NCI-H1048 (cell line): ENCODE data around the gene LRRC72.
"Not testable (repeated sequence)": the region's sequence is repeated elsewhere in the genome, so short reads cannot be mapped to it uniquely, and the experiment has no call there.

Experiments used
- DNase-seq: peaks from one replicate; lab custom pipeline; 2025; lab: John Stamatoyannopoulos, UW

Gene LRRC72

DNA sequence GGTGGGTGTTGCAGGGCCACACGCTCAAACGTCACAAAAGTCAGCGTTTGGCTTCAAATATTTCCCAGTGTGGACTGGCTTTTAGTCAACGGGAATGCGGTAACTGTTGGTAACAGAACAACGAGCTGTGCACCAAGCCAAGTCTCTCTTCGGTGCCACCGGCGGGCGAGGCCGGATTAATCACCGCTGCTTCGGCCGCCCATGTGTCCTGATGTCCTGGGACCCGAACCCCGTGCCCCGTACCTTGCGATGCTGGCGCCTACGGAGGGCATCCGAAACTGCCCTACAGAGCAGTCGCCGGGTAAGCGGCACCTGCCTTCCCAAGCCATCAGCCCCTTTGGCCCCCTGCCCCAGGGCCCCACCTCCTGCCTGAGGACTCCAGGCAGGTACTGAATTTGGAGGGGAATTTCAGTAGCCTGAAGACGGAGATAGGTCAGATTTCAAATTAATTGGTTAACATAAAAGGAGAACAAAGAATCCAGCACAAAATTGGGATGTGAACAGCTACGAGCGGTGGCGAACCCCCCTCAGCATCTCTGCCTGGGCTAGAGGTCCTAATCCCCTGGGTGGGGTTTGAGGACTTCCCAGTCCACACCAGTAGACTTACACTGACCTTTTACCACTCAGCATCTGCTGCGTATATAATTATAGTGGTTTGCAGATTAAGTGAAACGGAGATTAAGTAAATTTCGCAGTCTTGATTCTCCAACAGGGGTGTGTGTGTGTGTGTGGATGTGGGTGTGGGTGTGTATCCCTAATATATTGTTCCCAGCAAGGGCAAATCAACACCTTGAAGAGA, at the start of gene LRRC72:
LRRC72 (plus strand) TSS at position 84 of the 799 bp plus-strand sequence; CDS start at position 212, 128 bp downstream.
- no peak for DNase-seq

DNA sequence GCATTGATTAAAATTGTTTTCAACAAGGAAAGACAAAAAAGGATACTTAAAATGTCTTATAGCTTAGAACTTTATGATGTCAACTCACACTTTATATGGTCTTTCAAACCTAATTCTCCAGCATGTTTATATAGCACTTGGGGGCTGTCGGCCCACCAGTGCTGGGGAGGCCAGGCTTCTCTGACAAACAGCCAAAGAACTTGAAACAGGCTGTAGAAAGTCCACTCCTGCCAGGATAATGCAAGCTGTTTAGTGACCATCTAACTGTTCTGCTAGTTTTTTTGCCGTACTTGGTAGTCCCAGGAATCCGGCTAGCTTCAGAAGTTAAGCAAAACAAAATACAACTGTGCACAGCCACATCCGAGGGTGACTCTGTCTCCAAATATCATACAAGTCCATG, 47.5 kb upstream of the LRRC72 start:
- DNase-seq = no peak

DNA sequence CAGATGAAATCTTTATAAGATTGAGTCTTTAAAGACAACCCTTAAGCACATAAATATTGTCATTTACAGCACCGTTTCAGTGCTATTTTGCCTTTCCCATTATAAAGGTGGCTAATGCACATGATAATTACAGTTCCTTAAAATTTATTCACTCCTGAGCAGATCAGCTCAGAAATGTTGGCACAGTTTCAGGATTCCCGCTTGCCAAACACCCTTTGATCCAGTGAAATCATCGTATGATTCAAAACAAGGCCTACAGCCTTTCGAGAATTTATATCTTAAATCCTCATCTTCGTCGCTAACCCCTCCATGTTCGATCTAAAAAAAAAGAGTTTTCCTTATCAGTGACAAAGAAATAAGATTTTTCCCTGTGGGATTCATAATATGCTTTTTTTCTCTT, 47.0 kb upstream of the LRRC72 start:
- no peak for DNase-seq

DNA sequence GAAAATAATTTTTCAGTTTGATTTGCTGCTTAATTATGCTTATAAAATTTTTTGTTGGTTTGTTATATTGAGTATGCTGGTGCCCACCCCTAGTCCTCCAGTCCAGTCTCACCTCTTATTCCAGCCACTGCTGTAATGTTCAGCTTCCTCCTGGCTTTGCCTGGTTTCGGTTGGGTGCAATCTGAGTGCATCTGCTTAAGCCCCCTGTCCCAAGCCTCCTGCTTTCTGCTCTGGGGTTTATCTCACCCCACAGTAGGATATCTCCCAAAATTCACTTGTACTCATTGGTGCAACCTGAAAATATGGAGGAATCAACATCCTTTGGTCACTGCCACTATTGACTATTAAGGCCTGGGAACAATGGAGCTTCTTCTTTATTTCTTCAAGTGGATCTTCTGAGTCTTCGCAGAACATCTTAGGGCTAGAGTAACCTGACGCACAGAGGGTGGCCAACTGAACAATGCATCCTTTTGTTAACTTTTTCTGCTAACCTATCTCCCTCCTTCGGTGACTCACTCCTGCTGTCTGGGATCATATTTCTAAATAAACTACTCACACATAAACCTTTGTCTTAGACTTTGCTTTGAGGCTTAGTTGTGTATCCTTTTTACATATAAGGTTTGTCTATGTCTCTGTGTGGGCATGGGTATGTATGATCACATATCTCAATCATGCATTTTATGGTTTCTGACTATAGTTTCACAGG, 42.0 kb upstream of the LRRC72 start:
- DNase-seq = peak; percentile 75

GRCh38 chr7:16491148-16491547, 35.5 kb upstream of the LRRC72 start:
- no peak for DNase-seq

DNA sequence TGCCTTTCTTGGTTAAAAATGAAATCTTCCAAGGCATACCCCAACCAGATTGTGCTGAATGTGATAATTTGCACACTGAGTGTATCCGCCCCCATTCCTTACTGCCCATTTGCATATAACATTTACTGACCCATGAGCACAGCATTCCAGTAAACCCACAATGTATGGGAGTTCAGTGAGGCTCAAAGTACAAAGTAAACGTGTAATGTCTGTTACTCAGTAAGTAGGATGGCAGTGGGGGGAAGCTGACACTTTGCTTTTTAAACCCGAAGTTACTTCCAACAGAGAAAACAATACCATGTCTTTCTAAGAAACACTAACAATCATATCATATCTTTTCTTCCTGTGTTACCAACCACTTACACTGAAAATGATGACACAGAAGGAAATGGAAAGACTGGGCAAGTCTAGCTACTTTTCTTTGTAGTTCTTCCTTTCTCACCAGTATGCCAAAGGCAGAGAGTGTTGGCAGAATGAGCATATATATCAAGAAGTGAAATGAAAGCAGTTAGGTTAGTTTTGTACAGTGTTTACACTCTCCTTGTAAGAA, 34.0 kb upstream of the LRRC72 start:
- peak; percentile 64 for DNase-seq

GRCh38 chr7:16493266-16493665, 33.4 kb upstream of the LRRC72 start:
- no peak for DNase-seq

DNA sequence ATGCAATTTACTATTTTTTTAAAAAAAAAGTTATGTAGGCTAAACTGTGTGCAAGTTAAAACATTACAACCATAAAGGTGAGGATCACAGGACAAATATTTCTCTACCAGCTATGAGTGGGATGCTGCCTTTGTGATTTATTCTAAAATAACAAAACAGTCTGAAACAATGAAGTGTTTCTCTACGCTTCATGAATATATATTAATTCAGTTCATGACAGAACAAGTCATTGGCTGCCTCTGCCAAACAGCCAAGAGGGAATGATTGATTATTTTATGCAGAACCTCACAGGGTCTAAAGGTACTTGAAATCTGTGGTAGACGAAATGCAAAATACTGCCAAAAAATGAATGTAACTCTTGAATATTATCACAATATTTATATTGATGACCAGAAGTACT, 32.1 kb upstream of the LRRC72 start:
- no peak for DNase-seq

DNA sequence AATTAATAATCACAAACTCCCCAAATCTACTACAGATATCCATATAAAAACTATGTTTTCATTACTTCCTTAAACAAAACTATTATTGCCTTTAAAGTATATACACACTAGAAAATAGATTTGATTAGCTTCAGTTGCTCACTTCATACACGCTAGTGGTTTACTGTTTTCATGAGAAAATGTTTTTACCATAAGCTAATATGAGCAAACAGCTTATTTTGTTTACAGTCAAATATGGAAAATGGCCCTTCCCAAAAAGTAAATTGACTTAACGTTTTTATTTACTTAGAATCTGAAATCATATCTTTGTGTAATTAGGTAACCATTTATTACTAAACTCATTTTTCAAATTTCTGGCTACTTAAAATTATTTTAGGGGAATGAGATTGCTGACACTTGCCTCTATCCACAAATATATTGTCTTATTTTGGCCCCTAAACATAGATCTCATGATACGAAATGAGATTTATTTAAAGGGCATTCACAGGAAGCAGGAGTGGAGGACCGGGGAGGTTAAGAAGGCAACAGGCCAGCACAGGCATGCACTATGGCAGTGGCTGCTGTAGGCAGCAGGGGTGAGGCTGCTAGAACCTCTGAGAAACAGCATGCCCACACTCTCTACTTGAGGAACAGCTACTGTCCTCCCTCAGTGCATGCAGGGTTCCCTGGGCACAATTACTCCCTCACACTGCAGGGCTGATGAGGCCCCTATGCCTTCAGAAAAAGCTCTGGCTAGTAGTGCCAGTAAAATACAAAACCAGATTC, 31.5 kb upstream of the LRRC72 start:
- no peak for DNase-seq

DNA sequence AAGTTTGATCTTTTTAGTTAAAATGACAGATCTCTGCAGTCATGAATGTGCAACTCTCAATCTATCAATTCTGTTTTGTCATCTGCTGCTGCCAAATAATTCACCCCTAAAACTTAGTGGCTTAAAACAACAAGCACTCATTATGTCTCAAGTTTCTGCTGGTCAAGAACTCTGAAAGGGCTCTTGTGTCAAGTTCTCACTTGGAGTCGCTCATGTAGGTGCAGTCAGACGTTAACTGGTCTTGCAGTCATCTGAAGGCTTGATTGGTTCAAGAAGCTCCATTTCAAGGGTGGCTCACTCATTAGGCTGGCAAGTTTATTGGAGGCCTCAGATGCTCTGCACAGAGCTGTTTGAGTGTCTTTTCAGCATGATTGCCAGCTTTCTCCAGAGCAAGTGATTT, 28.5 kb upstream of the LRRC72 start:
- no peak for DNase-seq

DNA sequence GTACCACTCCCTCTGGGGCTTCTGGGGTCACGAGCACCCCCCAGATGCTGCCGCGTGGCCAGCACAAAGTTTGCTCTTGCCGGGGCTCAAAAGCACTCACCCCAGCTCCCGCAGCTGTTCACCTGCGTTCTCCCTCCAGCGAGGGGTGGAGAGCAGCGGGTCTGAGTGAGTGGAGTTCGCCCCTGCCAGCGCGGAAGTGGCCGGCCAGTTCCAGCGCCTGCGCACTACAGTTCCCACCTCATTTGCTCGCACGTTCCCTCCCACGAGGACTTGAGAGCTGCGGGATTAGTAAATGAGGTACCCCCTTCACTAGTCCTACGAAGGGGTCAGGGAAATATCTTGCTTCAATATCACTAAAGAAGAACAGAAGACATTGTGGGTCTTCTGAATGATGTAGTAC, 24.3 kb upstream of the LRRC72 start:
- DNase-seq = no peak

GRCh38 chr7:16504019-16504418, 22.6 kb upstream of the LRRC72 start:
- DNase-seq = no peak

DNA sequence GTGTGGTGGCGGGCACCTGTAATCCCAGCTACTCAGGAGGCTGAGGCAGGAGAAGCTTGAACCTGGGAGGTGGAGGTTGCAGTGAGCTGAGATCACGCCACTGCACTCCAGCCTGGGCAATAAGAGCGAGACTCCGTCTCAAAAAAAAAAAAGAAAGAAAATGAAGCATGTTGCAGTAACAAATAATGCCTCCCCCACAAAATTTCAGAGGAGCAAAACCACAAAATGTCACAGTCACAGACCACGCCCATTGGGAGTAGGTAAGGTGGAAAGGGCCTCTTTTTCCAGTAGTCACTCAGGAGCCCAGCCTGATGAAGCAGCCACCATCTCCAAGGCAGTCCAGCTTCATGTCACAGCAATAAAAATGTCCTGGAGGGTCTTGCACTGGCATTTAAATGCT, 20.2 kb upstream of the LRRC72 start:
- not testable (repeated sequence) for DNase-seq

DNA sequence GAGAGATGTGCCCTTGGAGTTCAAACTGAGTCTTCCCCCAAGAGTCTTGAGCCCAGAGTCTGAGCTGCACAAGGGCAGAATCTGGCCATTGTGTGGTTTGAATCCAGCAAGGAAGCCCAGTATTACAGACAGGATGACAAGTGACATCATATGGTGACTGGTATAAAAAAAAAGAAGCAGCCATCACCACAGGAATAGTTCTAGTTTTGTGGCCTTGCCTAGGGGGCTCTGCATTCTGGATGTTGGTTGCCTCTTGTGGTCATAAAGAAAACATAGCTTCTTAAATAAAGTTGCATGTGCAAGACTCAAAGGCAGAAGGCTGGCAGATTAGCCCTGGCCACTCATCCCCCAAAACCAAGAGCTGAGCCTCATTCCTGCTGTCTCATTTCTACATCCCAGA, 16.8 kb upstream of the LRRC72 start:
- no peak for DNase-seq

DNA sequence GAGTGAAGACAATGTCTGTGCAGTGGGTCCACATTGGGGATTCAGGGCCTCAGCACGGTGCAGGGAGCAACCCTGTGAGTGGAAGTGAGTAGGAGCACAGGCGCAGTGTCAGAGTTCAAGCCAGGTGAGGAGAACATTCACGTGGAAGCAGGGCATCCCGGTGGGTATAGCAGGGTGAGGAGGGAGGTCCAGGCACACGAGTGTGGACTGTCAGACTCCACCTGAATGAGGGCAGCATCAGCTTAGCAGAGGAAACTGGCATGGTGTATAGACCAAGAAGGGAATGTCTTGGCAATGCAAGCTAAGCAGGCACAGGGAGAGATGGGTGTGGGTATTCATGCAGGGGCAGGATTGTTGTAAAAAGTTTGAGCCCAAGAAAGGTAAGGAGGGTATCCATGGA, 15.3 kb upstream of the LRRC72 start:
- no peak for DNase-seq

DNA sequence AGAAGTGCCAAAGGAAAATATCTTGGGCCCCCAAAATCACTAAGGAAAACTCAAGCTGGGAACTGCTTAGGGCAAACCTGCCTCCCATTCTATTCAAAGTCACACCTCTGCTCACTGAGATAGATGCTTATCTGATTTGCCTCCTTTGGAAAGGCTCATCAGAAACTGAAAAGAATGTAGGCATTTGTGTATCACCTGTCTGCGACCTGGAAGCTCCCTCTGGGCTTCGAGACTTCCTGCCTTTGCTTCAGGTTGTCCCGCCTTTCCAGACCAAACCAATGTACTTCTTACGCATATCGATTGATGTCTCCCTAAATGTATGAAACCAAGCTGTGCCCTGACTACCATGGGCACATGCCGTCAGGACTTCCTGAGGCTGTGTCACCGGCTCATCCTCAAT, 14.5 kb upstream of the LRRC72 start:
- DNase-seq = no peak

GRCh38 chr7:16514271-16514670, 12.4 kb upstream of the LRRC72 start:
- DNase-seq = no peak

- DNase-seq = no peak
These were observed 11.9 kb upstream of the LRRC72 start for GRCh38 chr7:16514729-16515128.

- DNase-seq = no peak
These were observed 10.6 kb upstream of the LRRC72 start for GRCh38 chr7:16515785-16516685.

DNA sequence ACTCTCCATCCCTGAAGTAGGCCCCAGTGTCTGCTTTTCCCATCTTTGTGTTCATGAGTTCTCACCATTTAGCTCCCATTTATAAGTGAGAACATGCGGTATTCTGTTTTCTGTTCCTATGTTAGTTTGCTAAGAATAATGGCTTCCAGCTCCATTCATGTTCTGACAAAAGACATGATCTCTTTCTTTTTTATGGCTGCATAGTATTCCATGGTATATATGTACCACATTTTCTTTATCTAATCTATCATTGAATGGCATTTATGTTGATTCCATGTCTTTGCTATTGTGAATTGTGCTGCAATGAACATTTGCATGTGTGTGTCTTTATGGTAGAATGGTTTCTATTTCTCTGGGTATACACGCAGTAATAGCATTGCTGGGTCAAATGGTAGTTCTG, 6.6 kb upstream of the LRRC72 start:
- not testable (repeated sequence) for DNase-seq

- peak; percentile 5 for DNase-seq
These were observed 2.3 kb upstream of the LRRC72 start for GRCh38 chr7:16524332-16524731.
